ENCODE measurements around the gene NOTCH4.

NOTCH4 gene

DNA sequence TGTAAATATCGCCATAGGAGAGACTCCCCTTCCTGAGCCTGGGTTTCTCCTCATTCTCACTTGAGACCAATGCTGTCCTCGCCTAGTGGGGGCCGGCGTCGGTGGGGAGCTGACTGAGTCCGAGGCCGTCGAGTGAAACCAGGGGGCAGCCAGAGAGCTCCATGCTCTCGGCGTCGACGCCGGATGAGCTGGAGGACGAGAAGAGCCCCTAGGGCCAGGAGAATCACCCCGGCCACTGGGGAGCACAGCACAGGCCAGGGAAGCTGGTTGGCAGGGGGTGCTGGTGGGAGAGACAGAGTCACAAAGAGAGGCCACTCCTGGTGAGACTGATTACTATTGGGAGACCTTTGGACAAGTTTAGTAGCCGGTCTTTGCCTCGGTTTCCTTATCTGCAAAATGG, 25.0 kb downstream of the NOTCH4 start:
- H3K4me3 ChIP-seq (ENCODE audit: low read length), result no peak overlapping the region
- no peak for TF ChIP-seq CTCF (conservative IDR thresholded peaks at IDR 0.05; ENCODE audit: low read length)
- no peak for DNase-seq (ENCODE audit: low read depth)

DNA sequence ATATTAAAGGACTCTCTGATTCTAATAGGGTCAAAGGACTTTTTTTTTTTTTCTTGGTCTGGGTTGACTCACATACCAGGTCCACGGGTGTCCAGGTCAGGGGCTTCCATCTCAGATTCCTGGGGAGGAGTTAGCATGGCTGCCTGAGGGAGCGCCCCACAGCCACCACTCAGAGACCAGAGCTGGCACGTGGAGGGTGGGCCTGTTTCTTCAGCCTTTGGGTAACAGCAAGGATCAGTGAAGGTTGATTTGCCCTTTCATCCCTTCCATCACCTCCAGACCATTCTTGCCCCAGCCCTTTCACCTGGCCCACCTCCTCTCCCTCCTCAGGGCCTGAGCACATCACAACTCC, 25.5 kb downstream of the NOTCH4 start:
- no peak for TF ChIP-seq CTCF (conservative IDR thresholded peaks at IDR 0.05; ENCODE audit: low read length)
- no peak overlapping the region for H3K4me3 ChIP-seq (ENCODE audit: low read length)
- DNase-seq (ENCODE audit: low read depth), result no peak

GRCh38 chr6:32196682-32197616, 26.9 kb downstream of the NOTCH4 start:
- no peak for DNase-seq (ENCODE audit: low read depth)
- peak overlapping the region; percentile 99 for H3K4me3 ChIP-seq (ENCODE audit: low read length)
- TF ChIP-seq CTCF (conservative IDR thresholded peaks at IDR 0.05; ENCODE audit: low read length), result 0 out of 2 replicates have a peak, but pooled peaks have one; percentile 8

DNA sequence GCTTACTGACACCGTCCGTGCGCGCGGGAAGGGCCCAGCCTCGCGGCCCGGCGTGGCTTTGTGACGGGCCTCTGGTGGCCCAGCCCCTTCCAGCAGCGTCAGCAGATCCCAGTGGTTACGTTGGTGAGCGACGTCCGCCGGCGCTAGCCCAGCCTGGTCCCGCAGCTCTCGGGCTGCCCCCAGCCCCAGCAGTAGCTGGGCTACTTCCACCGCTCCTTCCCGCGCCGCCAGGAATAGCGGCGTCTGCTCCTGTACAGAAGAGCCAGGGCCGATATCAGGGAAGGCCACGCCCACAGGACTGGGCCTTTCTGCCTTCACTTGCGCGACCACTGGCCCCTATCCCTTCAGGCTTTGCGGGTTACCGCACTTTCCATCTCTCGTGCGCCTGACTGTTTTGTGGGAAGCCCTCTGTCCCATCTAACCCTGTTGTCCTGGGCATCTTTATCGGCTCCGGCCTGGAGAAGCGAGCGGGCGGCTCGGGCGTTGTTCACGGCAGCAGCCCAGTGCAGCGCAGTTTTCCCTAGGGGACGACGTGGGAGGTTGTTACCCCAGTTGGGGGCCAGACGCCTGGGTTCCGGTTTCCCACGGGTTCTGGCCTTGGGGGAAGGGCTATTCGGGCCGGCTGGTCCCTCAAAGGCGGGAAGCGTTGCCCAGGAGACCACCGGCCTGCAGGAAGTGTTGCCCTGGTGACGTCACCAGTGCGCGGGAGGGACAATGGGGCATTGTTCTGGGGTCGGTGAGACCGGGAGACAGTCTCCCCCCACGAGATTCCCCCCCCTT, 27.8 kb downstream of the NOTCH4 start:
- peak; percentile 79 for DNase-seq (ENCODE audit: low read depth)
- H3K4me3 ChIP-seq (ENCODE audit: low read length), result peak overlapping the region; percentile 99
- TF ChIP-seq CTCF (conservative IDR thresholded peaks at IDR 0.05; ENCODE audit: low read length), result no peak

DNA sequence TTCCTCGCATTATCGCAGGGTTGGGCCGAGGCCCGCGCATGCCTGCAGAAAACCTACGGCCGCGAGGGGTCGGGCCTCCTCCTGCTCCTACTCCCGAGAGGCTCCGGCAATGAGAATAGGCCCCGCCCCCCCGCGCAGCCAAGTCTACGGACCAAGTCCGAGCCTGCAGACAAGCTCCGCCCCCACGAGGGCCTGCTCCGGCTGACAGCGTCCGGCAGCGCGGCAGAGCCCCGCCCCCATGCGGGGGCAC, 28.3 kb downstream of the NOTCH4 start:
- H3K4me3 ChIP-seq (ENCODE audit: low read length), result no peak overlapping the region
- peak; percentile 32 for TF ChIP-seq CTCF (conservative IDR thresholded peaks at IDR 0.05; ENCODE audit: low read length)

GRCh38 chr6:32194825-32195651, 28.8 kb downstream of the NOTCH4 start:
- H3K4me3 ChIP-seq (ENCODE audit: low read length), result peak overlapping the region; percentile 65
- TF ChIP-seq CTCF (conservative IDR thresholded peaks at IDR 0.05; ENCODE audit: low read length), result peak; percentile 72
- DNase-seq (ENCODE audit: low read depth), result peak; percentile 61

More for the DNA sequence above, 28.3 kb downstream of the NOTCH4 start:
- peak; percentile 100 for DNase-seq (ENCODE audit: low read depth)
